NOMO-1 treated with DMSO at 0.1 percent for 48 hours (cell line): ENCODE data around the gene CAPZA1.
"Not testable (repeated sequence)": the region's sequence is repeated elsewhere in the genome, so short reads cannot be mapped to it uniquely, and the experiment has no call there.

Source experiments
- DNase-seq: peaks from one replicate; lab custom pipeline; 2025; ENCODE audit not compliant: unreplicated experiment; lab: John Stamatoyannopoulos, UW

Gene CAPZA1

GRCh38 chr1:112626887-112627286 is 7.3 kb downstream of the CAPZA1 start:
- DNase-seq, result no peak

GRCh38 chr1:112628516-112628915 is 8.9 kb downstream of the CAPZA1 start:
- no peak for DNase-seq

GRCh38 chr1:112629256-112629655 is 9.6 kb downstream of the CAPZA1 start:
- DNase-seq, result no peak

GRCh38 chr1:112633628-112634027 is 14.0 kb downstream of the CAPZA1 start:
- DNase-seq, result no peak

- no peak for DNase-seq
These were observed 14.7 kb downstream of the CAPZA1 start for GRCh38 chr1:112634367-112634766.

- no peak for DNase-seq
These were observed 16.4 kb downstream of the CAPZA1 start for GRCh38 chr1:112636056-112636455.

- no peak for DNase-seq
These were observed 17.1 kb downstream of the CAPZA1 start for GRCh38 chr1:112636597-112637253.

- DNase-seq, result no peak
These were observed 17.9 kb downstream of the CAPZA1 start for GRCh38 chr1:112637254-112638109.

- DNase-seq, result no peak
These were observed 18.4 kb downstream of the CAPZA1 start for GRCh38 chr1:112638110-112638428.

GRCh38 chr1:112640437-112640836 is 20.8 kb downstream of the CAPZA1 start:
- DNase-seq, result not testable (repeated sequence)

- no peak for DNase-seq
These were observed 23.4 kb downstream of the CAPZA1 start for GRCh38 chr1:112643080-112643479.

GRCh38 chr1:112646225-112646624 is 26.6 kb downstream of the CAPZA1 start:
- no peak for DNase-seq

- DNase-seq, result no peak
These were observed 31.6 kb downstream of the CAPZA1 start for GRCh38 chr1:112651205-112651604.

- no peak for DNase-seq
These were observed 46.2 kb downstream of the CAPZA1 start for GRCh38 chr1:112665857-112666256.

GRCh38 chr1:112666946-112667345 is 47.3 kb downstream of the CAPZA1 start:
- DNase-seq, result no peak

GRCh38 chr1:112672009-112672408 is 52.4 kb downstream of the CAPZA1 start:
- DNase-seq, result no peak

GRCh38 chr1:112672842-112673241 is 53.2 kb downstream of the CAPZA1 start:
- DNase-seq, result no peak

- DNase-seq, result peak; percentile 72
These were observed 54.2 kb downstream of the CAPZA1 start for GRCh38 chr1:112673592-112674439.

- peak; percentile 72 for DNase-seq
These were observed 54.9 kb downstream of the CAPZA1 start, which contains the start of gene MOV10 for GRCh38 chr1:112674440-112674985. Gene MOV10, plus strand, starts transcription at chr1:112674659. Its CDS starts 254 bp downstream, at chr1:112674913.

GRCh38 chr1:112674986-112675727 is 55.5 kb downstream of the CAPZA1 start:
- no peak for DNase-seq
